Activated T-helper 1 cell treated with Interleukin-2 at 50 U/mL for 16 hours (primary cell): Measurements from ENCODE around the gene RAX2.
"Not testable (repeated sequence)": the region's sequence is repeated elsewhere in the genome, so short reads cannot be mapped to it uniquely, and the experiment has no call there.

Experiments used
- DNase-seq: peaks from one replicate; pipeline ENCODE4 v3.0.0-alpha.2; 2020; ENCODE audit warnings: low read depth

Gene RAX2

DNA sequence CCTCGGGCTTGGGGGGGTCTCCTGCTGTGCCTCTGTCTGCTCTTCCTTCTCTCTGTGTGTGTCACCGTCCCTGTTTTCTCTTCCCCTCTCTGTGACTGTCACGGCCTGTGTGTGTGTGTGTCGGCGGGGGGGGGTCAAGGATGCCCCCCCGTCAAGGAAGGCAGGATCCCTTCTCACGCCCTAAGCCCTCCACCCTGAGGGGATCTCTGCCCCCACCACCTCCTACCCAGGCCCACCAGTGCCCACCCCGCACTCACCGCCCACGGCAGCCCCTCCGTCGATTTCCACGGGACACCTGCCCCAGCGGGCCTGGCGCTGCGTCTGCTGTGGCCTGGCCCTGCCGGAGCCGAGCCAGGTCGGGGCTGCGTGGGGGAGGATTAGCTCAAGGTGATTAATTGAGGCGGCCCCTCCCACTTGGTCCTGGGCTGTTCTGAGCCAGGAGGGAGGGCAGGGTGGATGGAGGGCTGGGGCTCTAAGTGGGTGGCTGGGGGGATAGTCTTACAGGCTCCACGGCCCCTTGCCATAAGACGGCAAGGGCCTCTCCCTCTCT is at the start of gene RAX2:
Gene RAX2, minus strand, starts transcription at position 323 of the 550 bp plus-strand sequence. CDS start 486 bp downstream, outside the sequence.
- no peak for DNase-seq

DNA sequence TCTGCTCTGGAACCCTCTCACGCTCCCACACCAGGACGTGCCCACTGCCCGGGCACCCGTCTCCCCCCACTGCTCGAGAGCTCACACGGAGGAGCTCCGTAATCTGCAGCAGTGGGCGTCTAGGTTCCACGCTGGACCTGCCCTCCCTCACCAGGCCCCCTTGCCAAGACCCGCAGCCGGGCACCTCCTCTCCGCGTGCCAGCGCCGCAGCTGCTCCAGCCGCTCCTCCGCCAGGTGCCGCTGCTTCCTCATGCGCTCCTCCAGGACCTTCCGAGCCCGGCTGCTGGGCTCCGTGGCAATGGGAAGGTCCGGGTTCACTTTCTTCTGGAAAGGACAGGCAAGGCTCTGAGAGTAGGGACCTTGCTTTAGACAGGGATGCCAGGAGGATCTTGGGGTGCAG is 49.1 kb upstream of the RAX2 start:
- DNase-seq = no peak

DNA sequence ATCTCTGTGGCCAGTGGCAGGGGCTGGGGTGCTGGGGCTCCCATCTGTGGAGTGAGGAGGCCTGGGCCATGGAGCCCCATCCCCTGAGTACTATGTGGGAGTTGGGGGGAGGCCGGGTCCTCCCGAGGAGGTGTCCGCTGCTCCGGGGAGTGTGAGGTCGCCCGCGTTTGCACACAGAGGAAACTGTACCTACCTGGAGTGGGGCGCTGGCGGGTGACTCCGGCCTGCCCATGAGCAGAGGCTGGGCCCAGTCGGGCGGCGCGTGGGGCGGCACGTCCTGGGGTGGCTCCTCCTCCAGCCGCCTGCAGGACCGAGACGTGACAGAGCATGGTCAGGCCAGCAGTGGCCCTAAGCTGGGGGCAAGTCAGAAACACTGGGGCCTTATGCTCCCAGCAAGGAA is 48.0 kb upstream of the RAX2 start:
- DNase-seq = no peak

DNA sequence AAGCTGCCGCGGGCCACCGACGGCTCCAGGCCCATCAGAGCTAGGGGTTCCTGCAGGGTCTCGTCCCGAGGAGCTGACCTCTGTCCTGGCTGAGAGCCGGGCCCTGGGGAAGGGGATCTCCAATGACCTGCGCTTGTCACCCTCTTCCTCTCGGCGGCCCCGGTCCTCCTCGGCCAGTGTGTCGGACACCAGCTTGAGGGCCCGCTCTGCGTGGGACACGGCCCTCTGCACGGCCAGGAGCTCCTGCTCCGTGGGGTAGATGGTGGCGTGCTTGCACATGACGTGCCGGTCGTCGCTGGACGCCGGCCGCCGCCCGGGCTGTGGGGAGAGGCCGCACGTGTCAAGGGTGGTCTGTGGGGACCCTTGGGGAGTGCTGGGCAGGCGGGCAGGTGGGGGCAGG is 46.9 kb upstream of the RAX2 start:
- DNase-seq = no peak

DNA sequence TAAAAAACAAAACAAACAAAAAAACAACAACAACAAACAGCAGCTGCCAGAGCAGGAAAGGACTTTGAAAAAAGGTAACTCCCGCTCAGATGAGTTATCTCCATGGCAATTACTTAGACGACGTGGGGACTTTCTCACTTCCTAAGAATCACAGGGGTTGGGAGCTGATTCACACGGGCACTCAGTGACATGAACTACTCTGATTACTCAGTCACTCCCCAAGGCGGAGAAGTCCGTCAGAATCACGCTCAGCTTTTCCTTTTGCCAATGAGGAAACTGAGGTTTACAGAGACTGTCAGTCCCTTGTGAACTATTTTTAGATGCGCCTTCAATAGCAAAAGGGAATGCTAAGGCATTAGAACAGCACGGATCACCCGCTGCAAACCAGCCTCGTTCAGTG is 46.4 kb upstream of the RAX2 start:
- DNase-seq = no peak

DNA sequence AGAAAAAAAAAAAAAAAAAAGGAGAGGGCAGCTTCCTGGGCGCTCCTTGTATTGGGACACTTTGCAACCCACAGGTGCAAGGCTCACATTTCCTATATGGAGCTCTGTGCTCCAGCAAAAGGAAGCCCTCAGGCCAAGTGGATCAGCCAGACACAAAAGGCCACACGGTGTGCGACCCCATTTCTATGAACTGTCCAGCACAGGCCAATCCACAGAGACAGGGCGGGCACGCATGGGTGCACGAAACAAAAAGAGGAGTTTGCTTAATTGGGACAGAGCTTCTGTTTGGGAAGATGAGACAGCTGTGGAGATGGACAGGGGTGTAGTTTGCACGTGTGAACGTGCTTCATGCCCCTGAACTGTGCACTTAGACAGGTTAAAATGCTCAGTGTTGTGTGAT is 45.7 kb upstream of the RAX2 start:
- DNase-seq = no peak

DNA sequence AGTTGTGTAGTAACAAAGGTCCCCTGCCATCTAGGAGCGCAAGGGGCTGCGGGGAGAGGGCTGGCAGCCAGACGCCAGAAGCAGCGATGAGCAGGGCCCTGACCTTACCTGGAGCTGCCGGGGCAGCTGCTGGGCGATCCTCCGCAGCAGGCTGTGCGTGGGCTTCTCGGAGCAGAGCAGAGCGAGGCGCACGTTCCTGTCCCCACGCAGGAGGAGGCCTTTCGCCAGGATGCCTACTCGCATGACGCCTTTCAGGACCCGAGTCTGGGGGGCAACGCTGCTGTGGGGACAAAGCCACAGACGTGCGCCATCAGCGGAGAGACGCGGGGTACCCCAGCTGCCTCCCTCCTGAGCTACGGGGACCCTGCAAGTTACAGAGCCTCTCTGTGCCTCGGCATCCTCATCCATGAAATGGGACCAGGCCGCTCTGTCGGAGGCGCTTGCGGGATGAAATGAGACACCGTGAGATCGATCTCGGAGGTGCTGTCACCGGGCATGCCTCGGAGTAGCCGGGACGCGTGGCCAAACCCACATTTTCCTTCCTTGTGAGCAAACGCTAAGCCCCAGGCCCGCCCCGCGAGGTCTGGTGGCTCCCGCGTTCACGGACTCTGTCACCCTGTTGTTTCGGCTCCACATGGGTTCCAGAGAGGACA is 44.7 kb upstream of the RAX2 start:
- no peak for DNase-seq

DNA sequence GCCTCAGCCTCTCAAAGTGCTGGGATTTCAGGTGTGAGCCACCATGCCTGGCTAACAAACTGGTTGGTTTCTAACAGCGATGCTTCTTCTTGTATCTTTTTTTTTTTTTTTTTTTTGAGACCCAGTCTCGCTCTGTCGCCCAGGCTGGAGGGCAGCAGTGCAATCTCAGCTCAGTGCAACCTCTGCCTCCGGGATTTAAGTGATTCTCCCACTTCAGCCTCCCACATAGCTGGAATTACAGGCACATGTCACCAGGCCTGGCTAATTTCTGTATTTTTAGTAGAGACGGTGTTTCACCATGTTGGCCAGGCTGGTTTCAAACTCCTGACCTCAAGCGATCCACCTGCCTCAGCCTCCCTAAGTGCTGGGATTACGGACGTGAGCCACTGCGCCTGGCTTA is 44.1 kb upstream of the RAX2 start:
- DNase-seq = not testable (repeated sequence)

DNA sequence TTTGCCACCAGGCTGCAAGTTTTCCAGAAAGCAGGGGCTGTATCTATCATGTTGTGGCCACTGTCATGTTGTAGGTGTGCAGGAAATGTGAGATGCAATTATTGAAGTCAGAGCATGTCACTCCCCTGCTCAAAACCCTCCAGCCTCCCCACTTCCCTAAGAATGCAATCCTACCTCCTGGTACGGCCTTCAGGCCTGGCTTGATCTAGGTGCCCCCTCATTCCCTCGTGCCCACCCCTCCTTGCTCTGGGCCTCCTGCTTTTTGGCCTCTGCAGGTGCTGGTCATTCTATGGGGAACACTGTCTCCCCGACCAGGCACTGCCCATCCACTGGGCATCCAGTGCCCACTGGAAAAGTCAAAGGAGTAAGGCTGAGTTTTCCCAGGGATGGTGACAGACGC is 42.6 kb upstream of the RAX2 start:
- no peak for DNase-seq

DNA sequence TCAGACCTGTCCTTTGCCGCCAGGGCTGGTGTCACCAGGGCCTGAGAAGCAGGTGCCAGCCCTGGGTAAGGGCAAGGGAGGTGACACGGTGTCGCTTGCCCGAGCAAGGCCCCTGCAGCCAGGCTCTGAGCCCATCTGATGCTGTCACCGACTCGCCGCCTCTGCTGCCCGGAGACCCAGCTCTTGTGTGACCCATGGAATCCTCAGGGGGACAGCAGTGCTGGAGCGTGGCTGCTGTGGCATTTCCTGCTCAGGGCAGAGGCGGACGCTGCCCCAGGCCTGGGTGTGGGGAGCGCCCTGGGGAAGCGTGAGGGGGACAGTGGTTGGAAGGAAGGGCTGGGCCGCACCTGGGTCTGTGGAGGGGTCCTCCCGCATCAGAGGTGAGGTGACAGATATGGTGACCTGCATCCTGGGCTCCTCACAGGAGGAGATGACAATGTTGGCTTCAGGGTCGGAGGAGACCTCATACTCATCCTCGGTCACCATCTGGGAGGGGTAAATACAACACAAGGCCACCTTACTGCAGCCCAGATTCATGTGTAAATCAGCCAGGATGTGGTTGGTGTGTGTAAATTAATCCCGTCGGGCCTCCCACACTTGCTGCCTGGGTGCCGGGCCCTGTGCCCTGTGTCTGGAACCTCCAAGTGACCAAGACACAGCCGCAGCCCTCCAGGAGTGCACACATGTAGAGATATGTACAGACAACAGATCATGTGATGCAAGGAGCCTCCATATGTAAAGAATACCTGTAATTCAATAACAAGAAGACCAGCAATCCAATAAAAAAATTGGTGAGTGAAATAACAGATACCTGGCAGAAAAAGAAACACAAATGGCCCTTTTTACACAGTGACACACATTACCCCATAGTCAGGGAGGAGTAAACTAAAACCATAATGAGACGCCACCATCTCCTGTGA is 41.7 kb upstream of the RAX2 start:
- no peak for DNase-seq

DNA sequence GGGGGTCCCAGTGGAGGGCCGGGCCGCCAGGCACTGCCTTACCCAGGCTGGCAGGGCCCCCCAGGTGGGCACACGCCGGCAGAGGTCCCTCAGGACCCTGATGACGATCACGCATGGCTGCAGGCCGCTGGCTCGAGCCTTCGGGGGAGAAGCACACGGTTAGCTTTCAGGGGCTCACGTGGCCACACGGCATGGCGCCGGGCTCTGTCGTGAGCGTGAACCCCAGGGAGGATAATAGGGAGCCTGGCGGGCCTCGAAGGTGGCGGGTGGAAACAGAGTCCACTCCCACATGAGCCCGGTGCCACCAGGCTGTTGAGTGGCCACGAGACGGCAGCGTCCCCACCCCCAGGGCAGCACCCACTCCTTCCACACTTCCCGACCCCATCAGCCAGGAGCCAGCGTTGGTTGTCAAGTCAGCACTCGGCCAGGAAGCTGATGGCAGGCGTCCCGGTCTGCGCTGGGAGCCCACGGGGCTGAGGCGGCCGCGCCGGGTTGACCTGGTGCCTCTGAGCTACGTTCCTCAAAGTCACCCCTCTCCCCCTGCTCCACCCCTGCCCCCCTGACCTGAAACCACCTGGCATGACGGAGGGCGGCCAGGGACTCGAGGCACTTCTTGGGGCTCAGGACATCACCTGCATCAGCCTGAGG is 38.8 kb upstream of the RAX2 start:
- no peak for DNase-seq

DNA sequence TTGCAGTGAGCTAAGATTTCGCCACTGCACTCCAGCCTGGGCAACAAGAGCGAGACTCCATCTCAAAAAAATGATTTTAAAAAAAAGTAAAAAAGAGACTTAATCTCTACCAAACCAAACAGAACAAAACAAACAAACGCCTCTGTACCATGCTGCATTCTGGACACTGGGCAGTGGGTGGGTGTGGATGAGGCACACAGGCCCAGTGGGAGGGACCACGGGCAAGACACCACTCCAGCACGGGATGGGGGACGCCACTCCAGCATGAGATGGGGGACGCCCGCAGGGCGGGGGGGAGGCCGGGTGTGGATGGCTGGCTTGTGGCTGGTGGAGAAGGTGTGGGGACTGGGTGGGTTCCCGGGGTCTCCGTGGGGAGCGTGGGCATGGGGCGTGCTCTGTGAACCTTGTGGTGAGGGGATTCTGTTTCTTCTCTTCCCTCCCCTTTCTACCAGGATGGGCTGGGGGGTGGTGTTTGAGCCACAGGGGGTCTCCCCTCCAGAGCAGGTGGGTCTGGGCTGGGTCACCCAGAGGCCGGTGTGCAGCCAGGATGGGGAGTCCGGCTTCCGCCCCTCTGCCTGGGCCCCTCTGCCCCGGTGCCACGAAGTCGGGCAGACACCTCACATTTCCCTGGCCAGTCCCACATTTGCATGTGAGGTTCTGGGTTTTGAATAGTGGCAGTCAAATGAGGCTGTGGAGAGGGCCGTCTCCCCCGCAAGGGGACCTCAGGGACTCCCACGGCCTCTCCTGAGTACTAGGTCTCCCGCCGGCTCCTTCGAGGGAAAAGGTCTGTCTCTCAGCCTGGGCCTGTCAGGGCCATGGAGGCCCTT is 38.1 kb upstream of the RAX2 start:
- no peak for DNase-seq

DNA sequence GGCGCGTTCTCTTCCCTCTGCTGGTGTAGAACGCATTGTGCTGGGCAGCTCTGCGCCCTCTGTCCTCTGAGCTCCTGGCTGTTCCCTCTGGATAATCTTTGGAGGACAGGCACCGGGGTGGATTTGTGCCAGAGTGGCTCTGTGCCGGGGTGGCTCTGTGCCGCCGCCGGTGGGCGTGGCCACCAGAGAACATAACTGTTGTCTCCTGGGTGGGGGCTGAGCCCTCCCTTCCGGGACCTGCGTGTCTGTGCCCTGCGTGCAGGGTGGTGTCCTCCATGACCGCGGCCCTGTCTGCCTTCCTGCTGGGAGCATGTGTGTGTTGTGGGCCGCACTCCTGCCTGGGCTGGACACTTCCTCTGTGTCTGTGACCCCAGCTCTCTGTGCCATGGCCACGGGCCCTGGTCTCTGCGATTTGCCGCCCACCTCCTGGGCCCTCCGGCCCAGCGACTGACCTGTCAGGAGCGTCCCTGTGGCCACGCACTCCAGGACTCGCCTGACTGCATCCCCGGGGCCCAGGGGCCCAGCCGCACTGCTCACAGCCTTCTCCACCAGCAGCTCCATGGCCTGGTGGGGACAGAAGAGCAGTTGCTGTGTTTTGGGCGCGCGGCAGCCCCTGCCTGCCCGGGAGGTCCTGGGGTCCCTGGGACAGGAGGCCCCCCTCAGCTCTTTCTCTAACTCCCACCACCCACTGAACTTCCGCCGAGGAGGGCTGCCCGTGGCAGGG is 36.6 kb upstream of the RAX2 start:
- DNase-seq = no peak

DNA sequence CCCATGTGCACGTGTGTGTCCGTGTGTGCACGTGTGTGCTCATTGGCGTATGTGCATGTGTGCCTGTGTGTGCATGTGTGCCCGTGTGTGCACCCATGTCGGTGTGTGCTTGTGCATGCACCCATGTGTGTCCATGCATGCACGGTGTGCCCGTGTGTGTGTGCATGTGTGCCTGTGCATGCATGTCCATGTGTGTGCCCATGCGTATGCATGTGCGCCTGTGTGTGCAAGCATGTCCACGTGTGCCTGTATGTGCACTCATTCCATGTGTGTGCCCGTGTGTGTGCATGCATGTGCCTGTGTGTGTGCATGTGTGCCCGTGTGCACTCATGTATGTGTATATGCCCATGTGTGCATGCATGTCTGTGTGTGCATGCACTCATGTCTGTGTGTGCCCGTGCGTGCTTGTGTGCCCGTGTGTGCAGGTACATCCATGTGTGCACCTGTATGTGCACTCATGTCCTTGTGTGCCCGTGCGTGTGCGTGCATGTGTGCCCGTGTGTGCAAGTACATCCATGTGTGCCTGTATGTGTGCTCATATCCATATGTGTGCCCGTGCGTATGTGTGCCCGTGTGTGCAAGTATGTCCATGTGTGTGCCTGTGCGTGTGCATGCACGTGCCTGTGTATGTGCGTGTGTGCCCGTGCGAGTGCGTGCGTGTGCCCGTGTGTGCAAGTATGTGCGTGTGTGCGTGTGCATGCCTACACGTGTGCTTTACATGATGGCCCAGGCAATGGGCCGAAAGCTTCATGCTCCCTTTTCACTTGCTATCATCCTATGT is 35.7 kb upstream of the RAX2 start:
- no peak for DNase-seq

DNA sequence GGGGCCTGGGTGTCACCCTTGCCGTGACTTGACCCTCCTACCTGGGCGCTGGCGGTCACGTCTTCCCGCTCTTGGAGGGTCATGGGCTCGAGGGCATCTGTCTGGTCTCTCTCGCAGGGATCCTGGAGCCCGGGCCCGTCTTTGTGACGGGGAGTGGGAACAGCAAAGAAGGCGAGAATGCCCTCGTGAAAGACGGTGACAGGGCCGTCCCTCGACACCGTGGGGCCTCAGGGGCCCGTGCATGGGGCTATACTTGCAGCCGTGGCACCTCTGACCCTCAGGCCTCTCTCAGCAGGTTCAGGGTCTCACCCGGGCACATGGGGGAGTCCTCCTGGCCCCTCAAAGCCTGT is 35.1 kb upstream of the RAX2 start:
- no peak for DNase-seq

DNA sequence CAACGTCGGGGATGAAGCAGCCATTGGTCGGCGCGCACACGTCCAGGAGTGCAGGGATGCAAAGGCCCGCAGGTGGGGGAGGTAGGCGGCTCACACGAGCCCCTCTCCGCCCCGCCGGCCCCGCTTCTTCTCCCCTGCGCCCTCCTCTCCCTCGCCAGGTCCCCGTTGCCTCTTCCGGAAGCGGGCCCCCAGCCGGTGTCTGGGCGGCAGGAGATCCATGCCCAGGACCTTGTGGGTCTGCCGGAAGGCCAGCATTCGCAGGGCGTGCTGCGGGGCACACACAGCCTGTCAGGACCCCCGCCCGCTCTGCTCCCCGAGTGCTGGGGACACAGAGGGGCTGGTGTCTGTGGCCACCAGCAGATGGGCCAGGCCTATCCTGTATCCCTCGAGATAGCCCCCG is 33.8 kb upstream of the RAX2 start:
- no peak for DNase-seq

DNA sequence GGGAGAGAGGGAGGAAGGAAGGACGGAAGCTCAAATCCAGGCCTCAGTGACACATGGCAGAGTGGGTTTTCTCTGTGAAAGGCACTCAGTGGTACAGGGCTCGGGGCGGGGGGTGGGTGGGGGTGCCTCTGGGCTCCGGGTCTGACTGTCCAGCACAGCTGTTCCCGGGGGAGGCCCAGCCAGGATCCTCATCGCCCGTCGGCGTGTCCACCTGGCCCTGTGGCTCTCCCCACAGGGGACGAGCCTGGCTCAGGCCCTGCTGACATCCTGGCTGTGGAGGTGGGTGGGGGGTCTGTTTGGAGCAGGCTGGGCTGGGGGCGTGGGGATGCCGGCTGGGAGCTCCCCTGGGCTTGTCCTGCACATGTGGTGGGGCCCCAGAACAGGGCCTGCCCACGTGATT is 32.4 kb upstream of the RAX2 start:
- DNase-seq = no peak

DNA sequence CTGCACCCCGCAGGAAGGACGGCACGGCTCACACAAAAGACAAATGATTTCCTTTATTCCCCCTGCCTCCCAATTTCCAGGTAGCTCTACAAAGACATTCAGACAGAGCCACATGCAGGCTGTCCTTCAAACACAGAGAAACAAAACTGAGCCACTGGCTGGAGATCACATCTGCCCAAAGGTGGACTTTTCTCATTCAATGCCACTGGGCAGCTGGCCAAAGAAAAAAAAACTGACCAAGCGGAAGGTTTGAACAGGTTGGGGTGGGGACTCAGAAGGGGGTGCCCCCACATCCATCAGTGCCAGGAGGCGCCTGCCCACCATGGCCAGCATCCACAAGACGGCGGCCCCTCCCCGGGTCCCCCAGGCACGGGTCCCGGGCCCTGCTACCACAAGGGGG is 32.0 kb upstream of the RAX2 start:
- no peak for DNase-seq

DNA sequence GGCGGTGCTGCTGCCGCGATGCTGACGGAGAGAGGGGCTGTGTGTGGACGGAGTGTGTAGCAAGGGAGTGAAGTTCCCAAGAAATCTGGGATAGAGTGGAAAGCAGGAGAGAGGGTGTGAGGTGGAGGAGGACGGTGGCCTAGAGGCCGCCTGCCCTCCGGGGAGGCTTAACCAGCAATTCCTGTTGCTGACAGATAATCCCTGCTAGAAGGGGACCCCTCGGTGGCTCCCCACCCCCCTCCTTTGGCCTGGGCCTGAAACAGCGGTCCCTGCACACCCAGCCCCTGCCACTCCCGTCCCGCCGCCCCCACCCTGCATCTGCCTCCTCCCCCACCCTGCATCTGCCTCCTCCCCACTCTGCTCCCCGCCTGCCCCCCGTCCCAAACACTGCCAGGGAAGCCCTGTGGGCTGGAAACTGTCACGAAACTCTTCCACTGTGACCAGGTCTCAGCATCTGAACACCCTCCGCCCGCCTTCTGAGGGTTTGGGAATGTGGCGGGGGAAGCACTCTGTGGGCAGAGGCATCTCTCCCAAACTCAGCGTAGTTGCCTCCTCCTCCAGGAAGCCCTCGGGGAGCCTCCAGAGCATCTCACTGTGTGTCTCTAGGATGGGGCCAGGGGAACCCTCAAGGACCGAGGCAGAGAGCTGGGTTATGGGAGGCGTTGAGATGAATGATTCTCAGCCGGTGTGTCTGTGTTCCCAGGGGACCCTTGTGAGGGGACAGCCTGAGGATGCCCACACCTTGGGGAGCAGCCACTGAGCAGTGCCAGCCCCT is 31.3 kb upstream of the RAX2 start:
- no peak for DNase-seq
